ENCODE measurements around the gene SPCS1.

SPCS1 gene

DNA sequence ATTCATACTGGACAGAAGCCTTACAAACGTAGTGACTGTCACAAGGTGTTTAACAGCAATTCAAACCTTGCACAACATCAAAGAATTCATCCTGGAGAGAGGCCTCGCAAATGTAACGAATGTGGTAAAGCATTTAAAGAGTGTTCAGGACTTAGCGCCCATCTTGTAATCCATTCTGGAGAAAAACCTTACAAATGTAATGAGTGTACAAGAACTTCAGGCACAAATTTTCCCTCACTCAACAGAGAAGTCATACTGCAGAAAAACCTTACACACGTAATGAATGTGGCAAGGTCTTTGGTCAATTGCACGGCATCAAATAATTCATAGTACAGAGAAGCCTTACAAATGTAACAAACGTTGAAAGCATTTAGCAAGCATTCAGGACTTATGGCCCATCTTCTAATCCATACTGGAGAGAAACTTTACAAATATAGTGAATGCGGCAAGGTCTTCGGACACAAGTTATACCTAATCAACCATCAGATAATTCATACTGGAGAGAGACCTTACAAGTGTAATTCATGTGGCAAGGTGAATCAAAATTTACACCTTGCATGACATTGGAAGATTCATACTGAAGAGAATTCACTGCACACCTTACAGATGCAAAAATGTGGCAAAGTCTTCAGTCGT, 27.5 kb downstream of the SPCS1 start:
- DNase-seq: no peak

DNA sequence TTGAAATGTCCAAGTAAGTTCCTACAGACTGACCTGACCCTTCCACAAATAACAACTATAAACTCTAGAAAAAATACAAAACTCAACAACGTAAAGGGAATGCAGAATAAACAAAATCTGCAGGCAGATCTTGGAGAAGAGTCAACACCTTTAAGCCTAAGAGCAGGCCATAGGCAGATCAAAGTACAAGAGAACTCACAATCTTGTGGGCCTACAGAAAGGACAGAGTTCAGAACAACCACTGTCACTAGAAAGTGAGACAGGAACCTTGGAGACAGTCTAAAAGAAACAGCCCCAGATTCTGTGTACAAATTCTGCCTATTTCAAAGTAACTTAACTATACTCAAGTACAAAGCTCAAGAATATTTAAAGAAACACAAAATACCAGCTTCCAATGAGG, 33.8 kb downstream of the SPCS1 start:
- DNase-seq: no peak

DNA sequence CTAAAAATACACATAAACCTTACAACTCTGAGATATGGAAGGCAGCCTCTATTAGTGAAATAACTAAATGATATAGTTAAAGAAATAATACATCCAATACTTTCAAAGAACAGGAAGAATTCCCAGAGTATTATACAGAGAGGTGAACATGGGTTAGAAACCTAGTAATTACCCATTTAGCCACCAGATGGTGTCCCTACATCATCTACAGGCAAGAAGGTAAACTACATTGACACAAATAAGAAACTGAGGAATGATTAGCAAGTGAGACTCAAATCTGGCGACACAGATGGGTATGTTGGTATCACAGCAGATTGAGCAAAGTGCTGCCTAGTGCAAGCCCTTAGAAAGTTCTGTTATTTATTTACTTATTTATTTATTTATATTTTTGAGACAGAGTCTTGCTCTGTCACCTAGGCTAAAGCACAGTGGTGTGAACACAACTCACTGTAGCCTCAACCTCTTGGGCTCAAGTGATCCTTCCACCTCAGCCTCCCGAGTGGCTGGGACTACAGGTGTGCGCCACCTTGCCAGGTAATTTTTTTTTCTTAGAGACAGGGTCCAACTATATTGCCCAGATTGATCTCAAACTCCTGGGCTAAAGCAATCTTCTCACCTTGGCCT, 36.6 kb downstream of the SPCS1 start:
- no peak for DNase-seq

DNA sequence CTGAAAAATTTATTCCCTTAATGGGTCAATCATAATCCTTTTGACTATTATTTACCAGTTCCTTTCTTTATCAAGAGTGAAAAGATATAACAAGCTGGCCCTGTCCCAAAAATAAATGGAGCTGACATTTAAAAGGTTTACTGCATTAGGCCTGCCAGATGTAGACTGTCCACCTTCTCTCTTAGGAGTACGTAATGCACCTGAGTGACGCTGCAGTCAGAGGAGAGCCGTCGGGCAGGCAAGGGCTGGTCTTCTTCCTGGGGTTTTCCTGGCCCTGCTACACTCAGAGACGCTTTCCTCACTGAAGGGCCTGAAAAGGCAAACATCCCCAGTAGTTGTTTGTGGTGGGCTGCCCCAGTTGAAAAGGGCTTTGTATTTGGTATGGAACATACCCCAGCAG, 37.2 kb downstream of the SPCS1 start:
- DNase-seq: no peak

DNA sequence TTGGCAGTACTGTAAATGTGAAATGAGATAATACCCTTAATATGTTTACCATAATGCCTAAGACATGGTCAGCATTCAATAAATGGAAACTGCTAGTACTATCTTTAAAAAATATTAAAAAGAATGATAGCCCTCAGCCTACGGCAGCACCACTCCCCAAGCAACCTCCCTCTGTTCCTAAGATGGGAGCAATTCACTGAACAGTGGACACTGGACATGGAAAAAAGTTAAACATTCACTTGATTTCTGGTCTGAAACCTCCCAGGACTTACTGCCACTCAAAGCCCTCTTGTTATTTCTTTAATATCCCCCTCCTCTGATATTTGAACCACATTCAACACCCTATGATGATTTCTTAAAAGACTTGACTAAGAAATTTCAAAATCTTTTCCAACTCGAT, 37.8 kb downstream of the SPCS1 start:
- no peak for DNase-seq

DNA sequence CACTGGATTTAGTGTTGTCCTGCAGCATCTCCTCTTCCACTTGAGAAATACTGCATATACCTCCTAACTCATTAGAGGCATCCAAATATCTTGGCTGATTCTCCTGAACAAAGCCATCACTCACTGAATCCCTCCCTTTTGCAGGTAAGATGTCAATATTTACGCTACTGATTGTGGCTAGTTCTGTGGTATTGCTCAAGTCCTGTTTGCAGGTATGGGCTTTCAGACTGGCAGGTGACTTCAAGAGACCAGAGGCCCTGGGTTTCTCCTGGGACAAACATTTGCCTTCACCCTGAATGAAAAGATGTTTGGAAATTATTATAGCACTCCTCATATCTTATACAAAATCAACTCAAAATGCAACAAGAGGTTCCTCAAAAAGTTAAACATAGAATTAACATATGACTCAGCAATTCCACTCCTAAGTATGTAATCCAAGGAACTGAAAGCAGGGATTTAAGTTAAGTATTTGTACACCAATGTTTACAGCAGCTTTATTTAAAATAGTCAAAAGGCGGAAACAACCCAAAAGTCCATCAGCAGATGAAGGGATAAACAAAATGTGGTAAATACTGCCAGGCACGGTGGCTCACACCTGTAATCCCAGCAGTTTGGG, 46.2 kb downstream of the SPCS1 start:
- DNase-seq: no peak

DNA sequence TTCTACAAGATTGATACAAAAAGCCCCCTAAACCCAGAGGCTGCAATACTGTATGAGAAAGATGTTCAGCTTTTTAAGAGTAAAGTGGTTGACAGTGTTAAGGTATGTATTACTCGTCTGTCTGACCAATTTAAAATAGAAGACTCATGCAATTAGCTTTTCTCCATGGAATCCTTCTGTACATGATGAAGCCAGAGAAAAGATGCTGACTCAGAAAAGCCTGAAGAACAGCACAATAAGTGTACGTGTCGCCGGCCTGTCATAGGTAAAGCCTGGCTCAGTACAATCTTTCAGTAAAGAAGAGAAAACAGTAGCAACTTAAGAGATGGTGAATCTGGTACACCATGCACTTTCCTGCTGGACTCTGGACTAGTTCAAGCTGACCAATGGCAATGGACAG, 48.5 kb downstream of the SPCS1 start:
- no peak for DNase-seq

DNA sequence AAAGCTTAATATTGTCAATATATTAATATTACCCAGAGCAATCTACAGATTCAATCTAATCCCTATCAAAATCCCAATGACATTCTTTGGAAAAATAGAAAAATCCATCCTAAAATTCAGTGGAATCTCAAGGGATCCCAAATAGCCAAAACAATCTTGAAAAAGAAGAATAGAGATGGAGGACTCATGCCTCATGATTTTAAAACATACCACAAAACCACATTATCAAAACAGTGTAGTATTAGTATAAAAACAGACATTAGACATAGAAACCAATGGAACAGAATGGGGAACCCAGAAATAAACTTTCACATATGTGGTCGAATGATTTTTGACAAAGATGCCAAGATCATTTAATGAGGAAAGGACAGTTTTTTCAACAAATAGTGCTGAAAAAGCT, 50.2 kb downstream of the SPCS1 start:
- DNase-seq: no peak

All from activated CD4-positive, alpha-beta T cell treated with anti-CD3 and anti-CD28 coated beads for 4 hours (primary cell).